ENCODE measurements around the gene ZNF385B.

DNA sequence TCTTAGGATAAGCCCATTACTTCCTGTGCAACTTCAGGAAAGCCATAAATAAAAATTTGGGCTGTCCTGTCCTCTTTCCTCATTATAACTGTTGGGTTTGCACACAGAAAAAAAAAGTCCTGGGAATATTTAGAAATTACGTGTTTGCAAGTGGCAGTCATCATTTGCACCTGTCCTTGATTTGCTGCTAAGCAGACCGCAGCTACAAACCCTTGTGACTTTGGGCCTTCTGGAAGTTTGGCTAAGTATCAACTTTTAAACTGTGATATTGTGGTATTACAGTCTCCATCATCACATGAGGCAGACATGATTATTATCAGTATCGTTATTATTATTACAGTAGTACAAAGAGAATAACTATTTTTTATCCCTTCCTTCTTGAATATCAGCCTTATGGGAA is 336.1 kb downstream of the ZNF385B start:
- TF ChIP-seq, protein P1, sequence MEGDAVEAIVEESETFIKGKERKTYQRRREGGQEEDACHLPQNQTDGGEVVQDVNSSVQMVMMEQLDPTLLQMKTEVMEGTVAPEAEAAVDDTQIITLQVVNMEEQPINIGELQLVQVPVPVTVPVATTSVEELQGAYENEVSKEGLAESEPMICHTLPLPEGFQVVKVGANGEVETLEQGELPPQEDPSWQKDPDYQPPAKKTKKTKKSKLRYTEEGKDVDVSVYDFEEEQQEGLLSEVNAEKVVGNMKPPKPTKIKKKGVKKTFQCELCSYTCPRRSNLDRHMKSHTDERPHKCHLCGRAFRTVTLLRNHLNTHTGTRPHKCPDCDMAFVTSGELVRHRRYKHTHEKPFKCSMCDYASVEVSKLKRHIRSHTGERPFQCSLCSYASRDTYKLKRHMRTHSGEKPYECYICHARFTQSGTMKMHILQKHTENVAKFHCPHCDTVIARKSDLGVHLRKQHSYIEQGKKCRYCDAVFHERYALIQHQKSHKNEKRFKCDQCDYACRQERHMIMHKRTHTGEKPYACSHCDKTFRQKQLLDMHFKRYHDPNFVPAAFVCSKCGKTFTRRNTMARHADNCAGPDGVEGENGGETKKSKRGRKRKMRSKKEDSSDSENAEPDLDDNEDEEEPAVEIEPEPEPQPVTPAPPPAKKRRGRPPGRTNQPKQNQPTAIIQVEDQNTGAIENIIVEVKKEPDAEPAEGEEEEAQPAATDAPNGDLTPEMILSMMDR (IDR thresholded peaks at IDR 0.05), result no peak
- TF ChIP-seq POLR2AphosphoS5 (IDR thresholded peaks at IDR 0.05) (no peak), EP300 (IDR thresholded peaks at IDR 0.05) (no peak)

Measured in esophagus muscularis mucosa (tissue), 4 donors.